Ovary (tissue), 3 donors: Measurements from ENCODE around the gene KIF19.

Experiments used
- EP300 ChIP-seq: sonication (generic); formaldehyde crosslinking; IDR thresholded peaks from one replicate; pipeline ENCODE4 v1.6.1; 2017; ENCODE audit warnings: antibody characterized with exemption
- TF ChIP-seq, protein P1 (sequence below), 3 donors: fragments of 450-650 bp in 2 of 3; fragments of 200-600 bp in 1 of 3; IDR thresholded peaks; one replicate each; pipeline versions ENCODE4 v1.5.1 to v1.8.0; 2016 to 2022; ENCODE audit warnings: antibody characterized with exemption in 3 of 3, mild to moderate bottlenecking in 1 of 3
- donor health status: DM: no; HTN: no; CAD: no.

DNA sequence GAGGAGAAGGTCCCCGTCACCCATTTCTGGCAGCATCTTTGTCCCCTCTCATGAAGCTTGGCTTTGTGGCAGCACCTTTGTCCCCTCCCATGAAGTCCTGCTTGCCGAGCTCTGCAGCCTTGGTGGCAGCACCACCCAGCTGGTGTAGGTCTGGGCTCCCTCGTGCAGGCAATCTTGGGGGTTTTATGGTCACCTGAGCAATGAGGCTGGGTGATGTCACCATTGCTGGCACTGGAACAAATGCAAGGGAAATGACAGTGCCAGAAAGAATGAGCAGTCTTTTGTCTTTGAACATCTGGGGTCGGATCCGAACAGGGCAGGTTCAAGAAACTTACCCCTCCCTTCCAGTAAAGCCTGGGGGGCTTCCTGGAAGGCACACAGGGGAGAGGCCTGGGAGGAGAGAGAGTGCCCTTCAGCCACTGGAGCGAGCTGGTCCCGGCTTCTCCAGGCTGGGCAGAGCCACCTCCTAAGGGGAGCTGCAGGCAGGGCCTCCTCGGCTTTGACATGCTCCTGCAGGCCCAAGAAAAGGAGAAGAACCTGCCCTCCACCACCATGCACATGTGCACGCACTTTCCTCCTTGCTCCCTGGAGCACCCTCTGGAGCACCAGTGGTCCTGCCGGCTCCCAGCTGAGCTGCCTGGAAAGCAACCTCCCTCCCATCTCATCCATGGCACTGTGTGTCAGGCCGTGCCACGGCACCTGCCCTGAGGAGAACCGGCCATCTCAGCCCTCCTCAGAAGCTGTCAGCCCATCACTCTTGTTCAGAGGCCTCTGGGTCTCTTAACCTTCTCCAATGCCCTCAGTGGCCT is 19.6 kb downstream of the KIF19 start:
- TF ChIP-seq EP300: no peak
- TF ChIP-seq, protein P1, sequence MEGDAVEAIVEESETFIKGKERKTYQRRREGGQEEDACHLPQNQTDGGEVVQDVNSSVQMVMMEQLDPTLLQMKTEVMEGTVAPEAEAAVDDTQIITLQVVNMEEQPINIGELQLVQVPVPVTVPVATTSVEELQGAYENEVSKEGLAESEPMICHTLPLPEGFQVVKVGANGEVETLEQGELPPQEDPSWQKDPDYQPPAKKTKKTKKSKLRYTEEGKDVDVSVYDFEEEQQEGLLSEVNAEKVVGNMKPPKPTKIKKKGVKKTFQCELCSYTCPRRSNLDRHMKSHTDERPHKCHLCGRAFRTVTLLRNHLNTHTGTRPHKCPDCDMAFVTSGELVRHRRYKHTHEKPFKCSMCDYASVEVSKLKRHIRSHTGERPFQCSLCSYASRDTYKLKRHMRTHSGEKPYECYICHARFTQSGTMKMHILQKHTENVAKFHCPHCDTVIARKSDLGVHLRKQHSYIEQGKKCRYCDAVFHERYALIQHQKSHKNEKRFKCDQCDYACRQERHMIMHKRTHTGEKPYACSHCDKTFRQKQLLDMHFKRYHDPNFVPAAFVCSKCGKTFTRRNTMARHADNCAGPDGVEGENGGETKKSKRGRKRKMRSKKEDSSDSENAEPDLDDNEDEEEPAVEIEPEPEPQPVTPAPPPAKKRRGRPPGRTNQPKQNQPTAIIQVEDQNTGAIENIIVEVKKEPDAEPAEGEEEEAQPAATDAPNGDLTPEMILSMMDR (IDR thresholded peaks at IDR 0.05): no peak
